CD4-positive, alpha-beta T cell treated with Interleukin-15 for 1 hour (primary cell): ENCODE data around the gene TTR.

Experiments used
- DNase-seq: peaks from one replicate; pipeline ENCODE4 v3.0.0-alpha.2; 2020

The TTR gene

DNA sequence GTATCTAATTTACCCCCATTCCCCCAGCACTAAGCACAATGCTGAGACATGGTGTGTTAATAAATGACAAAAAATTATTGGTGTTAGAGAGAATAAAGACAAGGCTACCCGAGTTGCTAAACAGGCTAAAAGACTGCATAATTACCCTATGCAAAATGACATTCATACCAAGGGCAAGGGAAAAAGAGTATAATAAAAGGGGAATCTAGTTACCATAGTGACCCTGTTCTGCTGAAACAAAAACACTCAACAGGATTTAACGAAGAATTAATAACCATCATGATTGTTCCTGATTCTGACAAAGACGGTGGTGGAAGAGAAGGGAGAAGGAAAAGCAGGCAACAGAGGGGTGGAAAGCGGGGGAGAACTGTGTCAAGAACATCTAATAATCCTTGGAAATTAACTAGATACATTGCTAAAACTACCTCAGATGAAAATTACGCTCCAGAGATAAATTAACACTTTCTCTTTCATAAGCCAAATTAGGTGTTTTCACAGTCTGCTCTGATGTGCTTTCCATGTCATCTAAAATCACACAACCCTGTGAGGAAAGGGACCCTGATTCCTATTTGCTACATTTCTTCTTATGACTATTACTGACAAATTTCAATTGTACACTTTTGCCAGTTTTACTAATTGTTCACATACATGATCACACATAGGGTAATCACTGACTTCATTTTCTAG is 25.5 kb downstream of the TTR start:
- no peak for DNase-seq

DNA sequence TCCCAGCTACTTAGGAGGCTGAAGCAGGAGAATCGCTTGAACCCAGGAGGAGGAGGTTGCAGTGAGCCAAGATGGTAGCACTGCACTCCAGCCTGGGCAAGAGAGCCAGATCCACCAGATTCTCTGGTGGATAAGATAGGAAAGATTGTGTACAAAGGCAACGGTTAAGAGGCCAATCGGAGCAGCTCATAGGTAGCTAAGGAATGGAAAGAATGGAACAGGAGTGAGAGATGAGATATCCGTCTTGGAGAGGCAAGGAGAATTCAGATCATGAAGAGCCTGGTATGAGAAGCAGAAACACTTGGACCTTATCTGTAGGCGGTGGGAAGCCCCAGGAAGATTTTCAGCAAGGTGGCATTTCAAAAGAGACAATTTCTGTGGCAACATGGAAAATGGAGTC is 27.1 kb downstream of the TTR start:
- no peak for DNase-seq

DNA sequence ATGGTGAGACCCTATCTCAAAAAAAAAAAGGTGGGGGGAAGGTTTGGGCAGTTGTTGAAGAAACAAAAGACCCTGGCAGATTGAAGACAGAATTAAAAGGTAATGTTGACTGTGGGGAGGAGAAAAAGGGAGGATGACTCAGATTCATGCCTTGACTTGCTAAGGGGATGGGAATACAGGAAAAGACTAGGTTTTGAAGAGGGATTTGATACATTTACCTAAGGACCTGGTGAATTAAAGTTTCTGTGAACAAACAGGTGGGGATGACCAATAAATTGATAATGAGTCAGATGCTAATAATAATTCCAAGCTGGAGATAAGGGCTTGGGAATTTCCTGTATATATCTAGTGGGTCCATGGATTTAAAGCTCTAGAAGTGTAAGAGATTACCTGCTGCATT is 27.6 kb downstream of the TTR start:
- DNase-seq: no peak

DNA sequence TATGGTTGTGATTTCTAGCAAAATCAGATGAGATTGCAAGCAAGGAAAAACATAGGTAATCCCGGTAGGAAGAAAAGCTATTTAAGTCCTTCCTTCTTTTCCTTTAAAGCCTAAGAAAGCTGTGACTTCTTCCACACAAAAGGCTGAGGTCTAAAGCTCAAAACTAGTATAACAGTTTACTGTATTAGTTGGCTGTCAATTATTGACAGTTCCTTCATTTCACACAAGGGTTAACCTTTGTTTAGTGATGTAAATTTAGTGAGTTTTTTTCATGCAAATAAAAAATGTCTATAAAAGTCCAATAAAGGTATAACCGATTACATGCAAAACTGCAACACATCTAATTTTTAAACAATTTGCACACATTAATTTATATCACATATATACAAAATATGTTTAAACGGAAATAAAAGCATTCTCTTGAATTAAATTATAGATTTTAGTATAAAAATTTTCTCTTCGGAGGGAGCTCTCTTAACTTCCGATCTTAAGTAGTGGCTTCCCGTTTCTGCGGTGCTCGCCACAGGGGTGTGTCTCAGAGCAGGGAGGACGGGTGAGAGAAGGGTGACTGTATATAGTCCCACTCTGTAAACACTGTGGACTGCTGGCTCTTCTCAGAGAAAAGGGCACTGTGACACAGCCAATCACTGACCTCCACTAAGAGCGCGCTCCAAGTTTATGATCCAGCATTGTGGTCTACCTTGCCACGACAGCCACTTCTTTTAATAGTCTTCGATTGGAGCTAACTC is 33.4 kb downstream of the TTR start:
- no peak for DNase-seq

DNA sequence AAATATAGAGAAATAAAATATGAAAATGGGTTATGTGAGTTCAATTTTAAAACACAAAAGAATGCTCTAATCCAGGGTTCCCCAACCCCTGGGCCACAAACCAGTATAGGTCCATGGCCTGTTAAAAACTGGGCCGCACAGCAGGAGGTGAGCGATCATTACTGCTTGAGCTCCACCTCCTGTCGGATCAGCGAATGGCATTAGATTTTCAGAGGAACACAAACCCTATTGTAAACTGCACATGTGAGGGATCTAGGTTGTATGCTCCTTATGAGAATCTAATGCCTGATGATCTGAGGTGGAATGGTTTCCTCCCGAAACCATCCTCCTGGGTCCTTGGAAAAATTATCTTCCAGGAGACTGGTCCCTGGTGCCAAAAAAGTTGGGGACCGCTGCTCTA is 34.7 kb downstream of the TTR start:
- no peak for DNase-seq

DNA sequence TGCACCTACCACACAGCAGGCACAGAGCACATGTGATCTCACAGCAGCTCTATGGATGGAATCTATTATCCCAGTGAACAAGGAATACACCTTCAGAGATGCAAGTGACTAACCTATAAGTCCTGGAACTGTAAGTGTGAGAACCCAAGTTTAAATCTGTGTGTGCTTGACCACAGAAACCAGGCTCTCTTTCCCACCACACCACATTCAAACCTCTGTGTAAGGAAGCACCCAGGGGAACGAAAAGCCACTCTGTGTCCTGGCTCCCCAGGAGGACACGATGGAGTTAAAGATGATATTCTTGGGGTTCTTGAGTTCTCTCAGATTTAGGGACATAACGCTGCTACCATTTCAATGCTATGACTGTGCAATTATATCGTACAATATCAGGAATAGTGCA is 38.9 kb downstream of the TTR start:
- DNase-seq: no peak

DNA sequence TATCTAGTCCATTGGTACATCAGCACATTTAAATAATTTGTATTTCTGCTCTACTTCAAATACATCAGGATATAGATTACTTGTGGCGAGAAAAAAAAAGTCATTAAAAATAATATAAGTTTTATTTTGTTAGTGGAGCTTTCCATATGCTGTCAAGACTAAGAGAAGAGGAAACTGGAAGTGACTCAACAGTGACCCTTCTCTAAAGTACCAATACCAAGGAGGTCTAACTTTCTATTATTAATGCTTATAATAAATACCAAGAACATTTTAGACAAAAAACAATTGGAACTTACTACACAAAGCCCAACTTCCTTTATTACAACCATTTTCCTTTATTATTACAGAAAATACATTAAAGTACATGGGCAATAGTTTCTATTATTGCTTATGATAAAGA is 39.8 kb downstream of the TTR start:
- DNase-seq: no peak

DNA sequence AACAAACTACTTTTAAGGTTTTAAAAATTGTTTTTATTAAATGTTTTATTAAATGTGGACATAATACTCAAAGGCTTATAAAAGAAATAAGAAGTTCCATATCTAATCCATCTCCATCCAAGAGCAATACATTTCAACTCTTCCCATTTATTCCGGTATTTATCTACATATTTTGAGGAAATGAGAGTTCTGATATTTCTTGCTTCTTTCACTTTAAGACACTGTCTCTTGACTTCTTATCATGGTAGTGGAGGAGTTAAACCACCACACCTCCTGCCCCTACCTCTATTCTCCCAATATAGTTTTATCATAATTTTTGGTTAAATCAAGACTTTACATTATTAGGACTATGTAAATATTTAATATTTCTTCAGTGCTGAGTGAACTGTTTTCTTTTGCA is 40.7 kb downstream of the TTR start:
- DNase-seq: no peak

DNA sequence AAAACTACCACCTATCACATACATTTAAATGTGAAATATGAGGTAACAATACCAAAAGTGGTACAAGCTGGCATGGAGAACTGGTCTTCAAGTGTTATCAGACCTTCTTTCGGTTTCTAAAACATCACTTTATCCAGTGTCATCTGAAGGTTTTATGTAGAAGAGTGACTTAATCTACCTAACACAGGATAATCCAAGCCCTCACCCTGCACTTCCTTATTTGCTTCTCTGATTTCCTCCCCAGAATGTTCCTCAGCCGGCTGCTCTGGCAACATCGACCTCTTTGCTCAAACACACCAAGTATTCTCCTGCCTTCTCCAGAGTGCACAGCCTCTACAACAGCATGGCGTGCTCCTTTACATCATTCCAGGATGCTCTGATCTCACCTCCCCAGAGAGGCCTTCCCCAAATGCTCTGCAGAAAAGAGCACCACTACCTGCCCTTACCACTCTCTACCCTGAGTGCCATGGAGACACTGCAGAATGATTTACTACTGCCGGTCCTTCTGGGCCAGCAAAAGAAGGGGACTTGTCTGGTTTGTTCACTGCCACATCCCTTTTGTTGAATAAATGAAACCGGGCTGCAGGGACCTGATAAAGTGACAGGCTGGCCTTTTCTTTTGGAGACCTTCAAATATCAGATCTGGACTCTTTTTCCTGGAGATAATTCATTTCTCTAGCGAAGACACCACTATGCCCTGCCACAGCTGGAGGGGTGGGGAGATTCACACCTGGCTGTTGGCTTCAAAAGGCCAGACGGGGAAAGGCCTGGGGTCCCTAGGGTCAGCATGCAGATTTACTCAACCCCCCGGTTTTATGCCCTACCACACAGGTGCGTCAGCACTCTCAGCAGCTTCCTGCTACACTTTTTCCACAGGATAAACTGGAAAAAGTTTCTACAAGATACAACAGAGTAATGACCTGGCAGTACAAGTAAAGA is 42.0 kb downstream of the TTR start:
- no peak for DNase-seq

DNA sequence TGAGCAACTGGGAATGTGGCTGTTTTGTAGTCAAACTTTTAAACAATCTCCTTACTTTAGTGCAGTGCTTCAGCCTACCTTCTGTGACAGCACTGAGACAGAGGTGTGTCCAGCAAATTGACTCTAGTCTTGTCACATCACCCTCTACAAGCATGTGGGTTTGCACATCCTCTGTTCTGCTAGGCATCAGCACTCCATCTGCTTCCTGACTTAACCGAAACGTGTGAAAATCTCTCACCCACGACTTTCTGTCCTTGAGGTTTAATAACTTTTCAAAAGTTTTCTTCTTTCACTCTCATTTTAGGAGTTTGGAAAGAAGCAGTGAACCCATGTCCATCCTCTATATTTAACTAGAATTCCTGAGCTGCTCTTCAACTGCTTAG is 42.6 kb downstream of the TTR start:
- DNase-seq: no peak

DNA sequence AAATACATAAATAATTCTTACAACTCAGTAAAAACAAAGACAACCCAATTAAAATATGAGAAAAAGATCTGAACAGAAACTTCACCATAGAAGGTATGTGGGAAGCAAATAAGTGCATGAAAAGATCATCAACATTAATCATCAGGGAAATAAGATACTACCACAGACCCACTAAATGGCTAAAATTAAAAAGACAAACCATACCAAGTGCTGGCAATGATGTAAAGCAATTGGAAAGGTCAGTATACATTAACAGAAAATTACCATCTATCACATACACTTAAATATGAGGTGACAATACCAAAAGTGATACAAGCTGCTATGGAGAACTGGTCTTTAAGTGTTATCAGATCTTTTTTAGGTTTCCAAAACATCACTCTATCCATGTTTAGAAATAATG is 44.7 kb downstream of the TTR start:
- DNase-seq: no peak

DNA sequence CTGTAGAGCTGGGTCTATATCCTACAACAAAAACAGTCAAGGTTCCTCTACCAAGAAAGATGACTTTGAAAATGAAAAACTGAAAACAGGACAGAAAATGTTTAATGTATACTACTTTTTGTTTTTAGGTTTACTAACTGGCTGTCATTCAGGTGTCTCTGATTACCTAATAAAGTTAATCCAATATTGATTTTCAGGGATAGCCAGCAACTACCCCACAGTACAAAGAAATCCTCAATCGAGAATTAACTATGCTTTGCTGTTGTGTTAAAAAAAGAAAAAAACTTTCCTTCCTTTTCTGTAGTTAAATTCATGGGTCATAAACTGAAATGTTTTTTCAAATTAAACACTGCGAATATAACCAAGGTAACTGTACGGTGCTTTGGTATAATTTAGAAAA is 45.8 kb downstream of the TTR start:
- no peak for DNase-seq

DNA sequence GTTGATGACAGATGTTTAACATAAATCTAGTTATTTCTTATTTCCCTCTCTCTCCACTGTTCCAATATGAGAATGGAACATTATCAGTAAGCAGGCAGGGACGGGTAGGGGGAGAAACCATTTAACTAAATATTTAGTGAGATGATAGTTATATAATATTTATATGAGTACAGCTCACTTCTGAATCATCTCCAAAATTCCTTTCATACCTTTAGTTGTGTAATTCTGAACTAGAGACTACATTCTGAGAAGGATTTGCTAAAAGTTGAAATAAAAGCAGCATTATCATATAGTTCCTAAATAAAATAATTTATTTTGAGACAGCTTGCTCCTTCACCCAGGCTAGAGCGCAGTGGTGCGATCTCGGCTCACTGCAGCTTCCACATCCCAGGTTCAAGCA is 51.3 kb downstream of the TTR start:
- no peak for DNase-seq

DNA sequence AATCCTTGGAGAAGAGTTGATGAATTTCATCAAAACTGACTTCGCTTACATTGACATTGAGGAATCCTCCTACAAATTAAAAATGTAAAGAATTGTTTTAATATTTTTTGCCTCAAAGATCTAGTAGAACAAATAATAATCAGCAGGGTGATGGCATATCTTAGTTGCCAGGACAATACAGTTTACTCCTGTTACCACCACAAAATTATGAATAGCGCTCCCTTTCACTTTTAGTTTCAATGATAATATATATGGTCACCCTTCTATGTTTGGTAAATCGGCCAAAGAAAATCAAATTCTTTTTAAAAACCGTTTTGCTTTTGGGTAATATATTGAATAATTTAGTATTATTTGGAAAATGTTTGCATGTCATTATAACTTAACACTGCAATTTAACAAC is 53.7 kb downstream of the TTR start:
- DNase-seq: no peak

DNA sequence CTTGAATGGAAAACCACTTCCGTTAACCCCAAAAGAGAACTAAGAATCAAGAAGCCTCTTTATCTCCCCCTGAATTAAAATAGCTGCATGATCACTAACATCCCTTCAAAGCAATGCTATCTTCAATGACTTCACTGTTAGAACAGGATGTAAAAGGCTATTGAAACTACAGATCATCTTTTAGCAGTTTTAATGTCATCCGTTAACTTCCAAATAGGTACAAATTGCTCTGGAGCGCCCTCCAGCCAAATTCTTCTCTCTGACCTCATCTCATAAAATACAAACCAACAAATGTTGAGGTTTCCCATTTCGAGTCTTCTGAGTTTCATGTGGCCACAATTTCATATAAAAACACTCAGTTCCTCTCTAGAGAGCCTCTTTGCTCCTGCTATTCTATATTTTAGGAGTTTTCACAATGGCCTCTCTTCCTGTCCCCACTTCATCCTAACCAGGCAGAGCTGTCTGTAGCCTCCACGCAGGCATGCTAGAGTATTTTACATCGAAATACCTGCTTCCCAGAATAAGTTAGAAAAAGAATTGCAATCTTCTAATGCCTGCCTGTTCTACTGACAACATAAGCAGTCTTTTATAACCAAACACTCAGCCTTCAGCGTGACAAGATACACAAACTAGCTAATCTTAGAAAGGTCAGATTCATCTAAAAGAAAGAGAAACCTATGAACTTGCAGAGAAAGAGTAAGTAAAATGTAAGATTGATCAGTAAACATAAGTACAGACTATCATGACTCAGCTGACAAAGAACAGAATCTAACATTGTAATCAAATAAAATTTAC is 54.9 kb downstream of the TTR start:
- DNase-seq: no peak

DNA sequence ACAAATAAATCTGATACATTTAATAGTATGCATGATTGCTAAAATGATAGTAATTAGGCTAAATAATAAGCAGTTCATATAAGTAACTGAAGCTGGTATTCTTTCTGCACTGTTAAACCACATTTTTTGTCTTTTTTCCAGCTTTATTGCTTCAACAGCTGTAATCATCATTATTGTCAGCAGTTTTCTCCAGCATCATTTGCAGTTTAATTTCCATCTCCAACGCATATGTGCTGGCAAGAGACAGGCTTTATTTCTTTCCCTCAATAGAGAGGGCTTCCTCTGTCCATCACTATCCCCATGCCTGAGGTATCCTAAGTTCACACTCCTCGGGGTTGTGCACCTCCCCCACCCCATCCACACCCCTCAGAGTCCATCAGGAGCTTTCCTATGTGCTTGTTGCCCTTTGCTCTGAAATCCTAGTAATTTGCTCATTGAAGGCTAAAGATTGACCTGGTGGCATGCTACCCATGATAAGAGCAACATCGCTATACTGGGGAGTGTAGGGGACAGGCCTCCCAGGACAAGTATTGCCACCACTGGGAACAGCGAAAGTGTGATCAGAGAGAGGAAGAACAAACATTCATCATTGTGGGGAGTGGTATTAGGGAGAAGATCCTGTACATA is 55.6 kb downstream of the TTR start:
- DNase-seq: no peak
